Neuronal stem cell (in vitro differentiated cells): Measurements from ENCODE around the gene SLC1A3.
A peak's percentile ranks its signal among the peaks of the same experiment; 100 is the strongest.

Experiments used
- DNase-seq: peaks from one replicate; pipeline ENCODE4 v3.0.0-alpha.2; 2013; ENCODE audit warnings: low spot score
- H2AFZ ChIP-seq: one replicate; pipeline ENCODE4 v1.6.1; 2013; ENCODE audit warnings: mild to moderate bottlenecking, low read length, inconsistent platforms
- H2AK5ac ChIP-seq: 2 replicates; pipeline ENCODE4 v1.6.1; 2013; ENCODE audit warnings: low read depth, mild to moderate bottlenecking, inconsistent platforms, low read length, moderate library complexity, mixed read lengths
- H2BK120ac ChIP-seq: 2 replicates; pipeline ENCODE4 v1.6.1; 2013; ENCODE audit warnings: low read depth, mild to moderate bottlenecking, inconsistent platforms, low read length, moderate library complexity, mixed read lengths
- H2BK12ac ChIP-seq: one replicate; pipeline ENCODE4 v1.6.1; 2013; ENCODE audit warnings: low read length, inconsistent platforms
- H2BK15ac ChIP-seq: 2 replicates; pipeline ENCODE4 v1.6.1; 2013; ENCODE audit warnings: mild to moderate bottlenecking, low read length, inconsistent platforms, mixed read lengths
- H2BK5ac ChIP-seq: one replicate; pipeline ENCODE4 v1.6.1; 2013; ENCODE audit warnings: inconsistent platforms, mild to moderate bottlenecking, low read length, moderate library complexity
- H3K14ac ChIP-seq: one replicate; pipeline ENCODE4 v1.6.1; 2013; ENCODE audit warnings: low read length, inconsistent platforms
- H3K18ac ChIP-seq: 2 replicates; pipeline ENCODE4 v1.6.1; 2013; ENCODE audit warnings: low read length, inconsistent platforms
- H3K23ac ChIP-seq: 2 replicates; pipeline ENCODE4 v1.6.1; 2013; ENCODE audit warnings: low read depth, mild to moderate bottlenecking, mixed read lengths, low read length, inconsistent platforms; ENCODE audit not compliant: poor library complexity
- H3K27ac ChIP-seq: replicated peaks from 3 replicates; pipeline ENCODE4 v1.5.1; 2013; ENCODE audit warnings: low read length, inconsistent platforms
- H3K27me3 ChIP-seq, 3 experiments: 2 replicates each; pipeline ENCODE4 v1.6.1; 2013; ENCODE audit warnings: low read length in 3 of 3, mild to moderate bottlenecking in 2 of 3, inconsistent platforms in 1 of 3, low read depth in 1 of 3, mixed read lengths in 1 of 3, moderate library complexity in 1 of 3; ENCODE audit not compliant: control insufficient read depth in 3 of 3, insufficient read depth in 3 of 3
- H3K36me3 ChIP-seq, 2 donors: replicated peaks in 1 of 2; 2 replicates each; pipeline ENCODE4 v1.6.1; 2013; ENCODE audit warnings: low read length in 2 of 2; ENCODE audit not compliant: control insufficient read depth in 2 of 2, insufficient read depth in 2 of 2
- H3K4ac ChIP-seq: 2 replicates; pipeline ENCODE4 v1.6.1; 2013; ENCODE audit warnings: inconsistent platforms, mild to moderate bottlenecking, low read length, moderate library complexity
- H3K4me1 ChIP-seq, 2 donors: 1 replicate in 1 of 2; 2 replicates in 1 of 2; pipeline ENCODE4 v1.6.1; 2013; ENCODE audit warnings: low read length in 2 of 2, low read depth in 1 of 2; ENCODE audit not compliant: control insufficient read depth in 2 of 2, insufficient read depth in 1 of 2
- H3K4me2 ChIP-seq: one replicate; pipeline ENCODE4 v1.6.1; 2013; ENCODE audit warnings: mild to moderate bottlenecking, low read length, inconsistent platforms; ENCODE audit not compliant: insufficient read depth, poor library complexity, severe bottlenecking
- H3K4me3 ChIP-seq, 2 donors: 2 replicates each; pipeline ENCODE4 v1.5.1; 2013; ENCODE audit warnings: low read length in 2 of 2, mild to moderate bottlenecking in 2 of 2, inconsistent platforms in 1 of 2, moderate library complexity in 1 of 2
- H3K79me1 ChIP-seq: one replicate; pipeline ENCODE4 v1.6.1; 2013; ENCODE audit warnings: low read depth, mild to moderate bottlenecking, inconsistent platforms, low read length, moderate library complexity
- H3K9ac ChIP-seq: one replicate; pipeline ENCODE4 v1.6.1; 2013; ENCODE audit warnings: mild to moderate bottlenecking, low read depth, low read length, inconsistent platforms; ENCODE audit not compliant: poor library complexity
- H3K9me3 ChIP-seq, 2 donors: replicated peaks in 1 of 2; 2 replicates each; pipeline versions ENCODE3 to v1.6.1; 2013; ENCODE audit warnings: low read length in 2 of 2, mild to moderate bottlenecking in 2 of 2, inconsistent platforms in 1 of 2, low read depth in 1 of 2, mixed read lengths in 1 of 2, moderate library complexity in 1 of 2; ENCODE audit not compliant: control insufficient read depth in 2 of 2, insufficient read depth in 1 of 2
- H4K8ac ChIP-seq: one replicate; pipeline ENCODE4 v1.6.1; 2013; ENCODE audit warnings: low read depth, mild to moderate bottlenecking, inconsistent platforms, low read length, moderate library complexity
- H4K91ac ChIP-seq: one replicate; pipeline ENCODE4 v1.6.1; 2013; ENCODE audit warnings: low read length, low read depth, mild to moderate bottlenecking, inconsistent platforms; ENCODE audit not compliant: poor library complexity
- WGBS, 2 donors: extraction: QIAGEN DNeasy Blood & Tissue Kit; methylation state at CpG; one replicate each; pipeline ENCODE4 v1.1.7; 2013; ENCODE audit warnings: missing lambda C conversion rate in 2 of 2, mixed read lengths in 1 of 2; ENCODE audit not compliant: insufficient read length in 2 of 2, insufficient replicate concordance in 1 of 2; ENCODE audit errors: extremely low coverage in 2 of 2; 5-methylcytosine and 5-hydroxymethylcytosine counted together

Gene SLC1A3

GRCh38 chr5:36655161-36655560 lies 48.8 kb downstream of the SLC1A3 start:
- no peaks in the 10 kb centered on the region for H3K79me1 ChIP-seq
- no peak overlapping the region for H2BK15ac ChIP-seq
- H2BK5ac ChIP-seq, result no peak overlapping the region
- no peaks in the 10 kb centered on the region for H3K27me3 ChIP-seq
- H3K23ac ChIP-seq, result no peak overlapping the region
- peak; percentile 29 for DNase-seq
- no peak overlapping the region for H2AFZ ChIP-seq
- no peak overlapping the region for H3K18ac ChIP-seq
- H3K4me3 ChIP-seq, result no peak overlapping the region
- no peak overlapping the region for H3K4me2 ChIP-seq
- no peak overlapping the region for H3K9ac ChIP-seq
- peaks cover 16 to 21% of the 10 kb centered on the region in 2 donors for H3K4me1 ChIP-seq
- H3K14ac ChIP-seq, result no peak overlapping the region
- no peak overlapping the region for H2BK12ac ChIP-seq
- no peaks in the 10 kb centered on the region for H3K36me3 ChIP-seq
- no peak overlapping the region for H2BK120ac ChIP-seq
- no peak overlapping the region for H4K91ac ChIP-seq
- no peak overlapping the region for H2AK5ac ChIP-seq
- H3K9me3 ChIP-seq, result no peaks in the 10 kb centered on the region
- no CpG with 5 or more reads among the region's 4 CpGs for WGBS, 2 donors
- H3K4ac ChIP-seq, result no peak overlapping the region
- H4K8ac ChIP-seq, result no peak overlapping the region
- no peak overlapping the region for H3K27ac ChIP-seq

- Histone ChIP-seq H4K8ac (no peak overlapping the region), H3K4ac (no peak overlapping the region), H3K36me3 (no peaks in the 10 kb centered on the region), H2BK15ac (no peak overlapping the region), H2BK120ac (no peak overlapping the region), H3K9ac (no peak overlapping the region), H3K27me3 (no peaks in the 10 kb centered on the region), H2BK5ac (no peak overlapping the region), H3K9me3 (no peaks in the 10 kb centered on the region), H2AFZ (no peak overlapping the region), H4K91ac (no peak overlapping the region), H3K4me1 (peaks cover 15 to 21% of the 10 kb centered on the region in 2 donors), H3K18ac (no peak overlapping the region), H3K4me2 (no peak overlapping the region), H2BK12ac (no peak overlapping the region), H3K14ac (no peak overlapping the region), H3K27ac (no peak overlapping the region), H2AK5ac (no peak overlapping the region), H3K23ac (no peak overlapping the region), H3K4me3 (no peak overlapping the region), H3K79me1 (no peaks in the 10 kb centered on the region)
- DNase-seq, result no peak
- no CpG with 5 or more reads among the region's 1 CpG for WGBS, 2 donors
Observed at GRCh38 chr5:36656556-36656955, 50.1 kb downstream of the SLC1A3 start.

- DNase-seq, result no peak
- no peak overlapping the region for H2BK12ac ChIP-seq
- H3K4me3 ChIP-seq, result no peak overlapping the region
- H2BK5ac ChIP-seq, result no peak overlapping the region
- H4K8ac ChIP-seq, result no peak overlapping the region
- no peaks in the 10 kb centered on the region for H3K27me3 ChIP-seq
- no peaks in the 10 kb centered on the region for H3K79me1 ChIP-seq
- no peak overlapping the region for H2AK5ac ChIP-seq
- no peak overlapping the region for H3K9ac ChIP-seq
- WGBS, 2 donors, result no CpG with 5 or more reads among the region's 5 CpGs
- H2AFZ ChIP-seq, result no peak overlapping the region
- no peak overlapping the region for H3K14ac ChIP-seq
- H3K4me2 ChIP-seq, result no peak overlapping the region
- H3K27ac ChIP-seq, result no peak overlapping the region
- H3K36me3 ChIP-seq, result no peaks in the 10 kb centered on the region
- no peak overlapping the region for H4K91ac ChIP-seq
- H3K4me1 ChIP-seq, result peaks cover 9 to 16% of the 10 kb centered on the region in 2 donors
- H3K9me3 ChIP-seq, result no peaks in the 10 kb centered on the region
- H3K4ac ChIP-seq, result no peak overlapping the region
- H2BK120ac ChIP-seq, result no peak overlapping the region
- no peak overlapping the region for H3K23ac ChIP-seq
- no peak overlapping the region for H3K18ac ChIP-seq
- no peak overlapping the region for H2BK15ac ChIP-seq
Observed at GRCh38 chr5:36657563-36657995, 51.2 kb downstream of the SLC1A3 start.

- Histone ChIP-seq H4K91ac (no peak overlapping the region), H3K4ac (no peak overlapping the region), H3K4me3 (no peak overlapping the region), H2BK5ac (no peak overlapping the region), H3K4me2 (no peak overlapping the region), H3K18ac (no peak overlapping the region), H4K8ac (no peak overlapping the region), H3K36me3 (no peaks in the 10 kb centered on the region), H3K4me1 (peaks cover 9 to 16% of the 10 kb centered on the region in 2 donors), H3K79me1 (no peaks in the 10 kb centered on the region), H2AK5ac (no peak overlapping the region), H3K23ac (no peak overlapping the region), H2AFZ (no peak overlapping the region), H3K27ac (no peak overlapping the region), H3K14ac (no peak overlapping the region), H3K27me3 (no peaks in the 10 kb centered on the region), H2BK15ac (no peak overlapping the region), H3K9ac (no peak overlapping the region), H2BK120ac (no peak overlapping the region), H3K9me3 (no peaks in the 10 kb centered on the region), H2BK12ac (no peak overlapping the region)
- DNase-seq, result no peak
- no CpG with 5 or more reads among the region's 8 CpGs for WGBS, 2 donors
Observed at GRCh38 chr5:36658038-36658756, 51.8 kb downstream of the SLC1A3 start.
